NCI-H446 (cell line): ENCODE results near the gene THOC5.
"Not testable (repeated sequence)": the region's sequence is repeated elsewhere in the genome, so short reads cannot be mapped to it uniquely, and the experiment has no call there.

ENCODE experiments used
- DNase-seq, 2 experiments: peaks; one replicate each; lab custom pipeline; 2025; lab: John Stamatoyannopoulos, UW

THOC5 gene

DNA sequence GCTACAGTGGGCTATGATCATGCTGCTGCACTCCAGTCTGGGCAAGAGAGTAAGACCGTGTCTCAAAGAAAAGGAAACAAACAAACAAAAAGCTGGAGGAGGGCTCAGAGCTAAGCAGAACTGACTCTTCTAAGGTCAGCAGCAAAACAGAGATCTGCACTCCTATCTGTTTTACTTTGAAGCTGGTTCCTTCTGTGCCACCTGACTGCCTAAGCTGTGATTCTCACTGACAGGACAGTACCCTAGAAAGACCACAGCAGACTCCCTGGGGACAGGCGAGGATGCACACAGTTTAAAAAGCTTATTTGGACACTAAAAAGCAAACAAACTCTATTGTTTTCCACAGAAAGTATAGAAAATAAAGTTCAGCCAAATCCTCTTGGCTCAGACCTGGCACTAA is 43.0 kb downstream of the THOC5 start:
- DNase-seq = no peak

DNA sequence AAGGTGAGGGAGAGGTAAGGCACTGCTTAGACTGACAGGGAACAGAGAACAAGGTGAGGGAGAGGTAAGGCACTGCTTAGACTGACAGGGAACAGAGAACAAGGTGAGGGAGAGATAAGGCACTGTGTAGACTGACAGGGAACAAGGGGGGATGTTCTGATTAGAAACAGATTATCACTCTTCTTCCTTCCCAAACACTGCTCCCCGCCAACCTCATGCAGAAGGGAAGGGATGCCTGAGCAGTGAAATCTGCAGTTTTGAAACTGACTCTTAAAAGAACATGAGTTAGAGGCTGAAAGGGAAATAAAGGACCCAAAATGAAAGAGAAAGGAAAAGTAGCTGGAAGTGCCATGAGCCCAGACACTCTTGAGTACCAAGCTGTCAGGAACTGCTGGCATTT is 43.7 kb downstream of the THOC5 start:
- DNase-seq = no peak

DNA sequence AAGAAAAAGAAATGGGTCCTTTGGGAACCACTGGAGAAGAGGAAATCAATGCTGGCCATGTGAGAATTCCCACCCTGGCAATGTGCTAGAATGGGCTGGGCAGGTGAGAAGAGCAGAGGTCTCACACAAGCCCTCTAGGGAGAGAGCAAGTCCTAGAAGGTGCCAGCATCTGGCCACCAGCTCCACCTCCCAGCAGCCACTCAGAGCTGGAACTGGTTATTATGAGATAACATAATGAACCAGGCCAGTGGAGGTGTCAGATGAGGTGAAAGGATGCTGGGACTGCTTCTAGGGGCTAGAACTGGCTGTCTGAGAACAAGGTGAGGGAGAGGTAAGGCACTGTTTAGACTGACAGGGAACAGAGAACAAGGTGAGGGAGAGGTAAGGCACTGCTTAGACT is 44.3 kb downstream of the THOC5 start:
- DNase-seq = no peak

DNA sequence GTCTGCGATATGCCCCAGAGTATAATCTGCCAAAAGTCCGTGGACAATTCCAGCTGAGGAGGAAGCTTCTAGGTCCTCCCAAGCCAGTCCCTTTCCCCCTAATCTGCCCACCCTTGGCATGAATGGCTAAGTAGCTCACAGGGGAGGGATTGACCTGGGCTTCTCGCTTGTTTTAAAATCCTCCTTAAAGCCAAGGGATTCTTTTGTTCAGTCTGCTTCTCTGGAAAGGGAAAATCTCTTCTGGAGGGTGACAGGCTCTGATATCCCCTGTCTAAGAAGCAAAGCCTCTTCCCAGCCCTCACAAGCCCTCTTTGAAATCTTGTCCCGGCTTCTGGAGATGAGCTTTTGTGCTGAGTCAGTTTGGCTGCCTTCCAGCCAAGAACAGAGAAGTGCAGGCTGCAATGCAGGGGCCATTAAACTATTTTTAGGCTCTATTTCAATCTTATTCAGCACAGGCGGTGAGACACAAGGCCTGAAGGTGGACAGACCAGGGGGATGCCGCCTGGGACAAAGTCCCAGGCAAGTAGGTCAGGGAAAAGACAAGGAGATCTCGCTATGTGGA is 49.7 kb downstream of the THOC5 start:
- DNase-seq = peak; percentile 36 to 77

DNA sequence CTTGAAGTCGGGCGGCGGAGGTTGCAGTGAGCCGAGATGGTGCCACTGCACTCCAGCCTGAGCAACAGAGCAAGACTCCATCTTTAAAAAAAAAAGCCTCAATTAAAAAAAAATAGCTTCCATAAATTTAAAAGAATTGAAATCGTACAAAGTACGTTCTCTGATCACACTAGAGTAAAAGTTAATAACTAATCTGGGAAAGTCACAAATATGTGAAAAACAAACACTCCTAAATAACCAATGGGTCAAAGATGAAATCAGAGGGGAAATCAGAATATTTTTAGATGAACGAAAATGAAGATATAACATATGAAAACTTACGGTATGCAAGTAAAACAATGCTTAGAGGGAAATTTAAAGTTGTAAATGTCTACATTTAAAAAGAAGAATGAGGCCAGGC is 53.7 kb downstream of the THOC5 start:
- no peak for DNase-seq

DNA sequence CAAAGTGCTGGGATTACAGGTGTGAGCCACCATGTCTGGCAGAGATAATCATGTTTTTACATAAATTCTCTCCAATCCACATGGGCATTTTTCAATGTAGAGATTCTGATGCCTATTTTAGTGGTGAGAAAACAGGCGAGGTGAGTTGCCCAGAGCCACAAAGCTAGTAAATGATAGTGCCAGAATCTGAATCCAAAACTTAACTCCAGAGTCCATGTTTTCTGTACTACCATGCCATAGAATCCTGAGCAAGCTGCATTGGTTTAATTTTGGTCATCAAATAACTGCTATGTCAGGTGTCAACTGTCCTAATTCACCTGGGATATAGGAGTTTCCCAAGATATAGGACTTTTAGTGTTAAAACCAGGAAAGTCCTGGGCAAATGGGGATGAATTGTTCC is 59.9 kb downstream of the THOC5 start:
- DNase-seq = no peak

DNA sequence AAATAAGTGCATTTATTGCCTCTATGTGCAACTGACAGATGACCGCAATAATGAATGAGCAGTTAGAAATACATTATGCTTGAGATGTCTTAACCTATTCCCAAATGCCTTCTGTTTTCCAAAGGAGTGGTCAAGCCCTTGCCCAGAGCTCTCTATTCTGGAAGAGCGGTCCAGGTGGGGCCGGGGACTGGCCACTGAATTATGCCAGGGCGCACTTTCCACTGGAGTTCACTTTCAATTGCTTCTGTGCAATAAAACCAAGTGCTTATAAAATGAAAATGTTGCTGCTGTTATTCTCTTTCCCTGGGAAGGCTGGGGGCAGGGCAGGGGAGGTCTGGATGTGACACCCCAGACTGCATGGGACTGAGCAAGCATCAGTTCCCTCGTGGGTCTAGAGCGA is 62.5 kb downstream of the THOC5 start:
- DNase-seq = no peak

DNA sequence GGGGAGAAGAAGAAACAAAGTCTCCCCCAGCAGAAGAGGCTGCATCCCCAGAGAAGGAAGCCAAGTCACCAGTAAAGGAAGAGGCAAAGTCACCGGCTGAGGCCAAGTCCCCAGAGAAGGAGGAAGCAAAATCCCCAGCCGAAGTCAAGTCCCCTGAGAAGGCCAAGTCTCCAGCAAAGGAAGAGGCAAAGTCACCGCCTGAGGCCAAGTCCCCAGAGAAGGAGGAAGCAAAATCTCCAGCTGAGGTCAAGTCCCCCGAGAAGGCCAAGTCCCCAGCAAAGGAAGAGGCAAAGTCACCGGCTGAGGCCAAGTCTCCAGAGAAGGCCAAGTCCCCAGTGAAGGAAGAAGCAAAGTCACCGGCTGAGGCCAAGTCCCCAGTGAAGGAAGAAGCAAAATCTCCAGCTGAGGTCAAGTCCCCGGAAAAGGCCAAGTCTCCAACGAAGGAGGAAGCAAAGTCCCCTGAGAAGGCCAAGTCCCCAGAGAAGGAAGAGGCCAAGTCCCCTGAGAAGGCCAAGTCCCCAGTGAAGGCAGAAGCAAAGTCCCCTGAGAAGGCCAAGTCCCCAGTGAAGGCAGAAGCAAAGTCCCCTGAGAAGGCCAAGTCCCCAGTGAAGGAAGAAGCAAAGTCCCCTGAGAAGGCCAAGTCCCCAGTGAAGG is 64.3 kb downstream of the THOC5 start:
- not testable (repeated sequence) for DNase-seq

DNA sequence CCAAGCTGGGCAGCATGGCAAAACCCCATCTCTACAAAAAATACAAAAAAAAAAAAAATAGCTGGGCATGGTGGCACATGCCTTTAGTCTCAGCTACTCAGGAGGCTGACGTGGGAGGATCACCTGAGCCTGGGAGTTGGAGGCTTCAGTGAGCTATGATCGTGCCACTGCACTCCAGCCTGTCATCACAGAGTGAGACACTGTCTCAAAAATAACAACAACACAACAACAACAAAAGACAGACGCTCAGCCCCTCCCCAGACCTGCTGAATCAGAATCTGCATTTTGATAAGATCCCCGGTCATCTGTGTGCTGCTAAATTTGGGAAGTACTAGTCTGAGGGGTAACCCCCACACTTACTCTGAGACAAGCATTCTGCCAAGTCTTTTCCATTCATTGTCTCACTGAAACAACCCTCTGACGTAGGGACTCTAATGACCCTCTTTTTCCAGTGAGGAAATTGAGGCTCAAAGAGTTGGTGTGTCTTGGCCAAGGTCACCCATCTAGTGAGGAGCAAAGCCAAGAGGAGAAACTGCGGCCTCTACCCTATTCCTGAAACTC is 66.1 kb downstream of the THOC5 start:
- DNase-seq = no peak

DNA sequence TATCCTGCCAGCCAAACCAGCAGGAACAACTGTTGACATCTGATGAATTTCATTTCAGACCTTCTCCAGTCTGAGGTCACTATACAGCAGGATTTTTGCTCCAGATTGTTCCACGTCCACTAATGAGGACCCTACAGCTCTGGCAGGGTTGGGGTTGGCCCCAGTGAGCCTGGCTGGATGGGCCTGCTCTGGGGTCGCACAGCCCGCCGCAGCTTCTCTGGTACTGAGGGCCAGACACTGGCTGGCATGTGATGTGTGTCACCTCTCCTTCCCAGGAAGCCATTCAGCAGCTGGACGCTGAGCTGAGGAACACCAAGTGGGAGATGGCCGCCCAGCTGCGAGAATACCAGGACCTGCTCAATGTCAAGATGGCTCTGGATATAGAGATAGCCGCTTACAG is 68.1 kb downstream of the THOC5 start:
- no peak for DNase-seq

DNA sequence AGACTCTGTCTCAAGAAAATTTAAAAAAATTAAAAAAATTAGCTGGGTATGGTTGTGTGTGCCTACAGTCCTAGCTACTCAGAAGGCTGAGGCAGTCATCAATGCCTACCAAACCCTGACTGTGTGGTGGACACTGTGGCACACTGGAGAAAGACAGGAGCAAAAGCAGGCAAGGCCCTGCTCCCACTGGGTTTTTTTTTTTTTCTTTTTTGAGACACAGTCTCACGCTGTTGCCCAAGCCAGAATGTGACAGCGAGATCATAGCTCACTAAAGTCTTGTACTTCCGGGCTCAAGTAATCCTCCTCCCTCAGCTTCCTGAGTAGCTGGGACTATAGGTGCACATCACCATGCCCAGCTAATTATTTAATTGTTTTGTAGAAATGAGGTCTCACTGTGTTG is 68.9 kb downstream of the THOC5 start:
- DNase-seq = no peak

DNA sequence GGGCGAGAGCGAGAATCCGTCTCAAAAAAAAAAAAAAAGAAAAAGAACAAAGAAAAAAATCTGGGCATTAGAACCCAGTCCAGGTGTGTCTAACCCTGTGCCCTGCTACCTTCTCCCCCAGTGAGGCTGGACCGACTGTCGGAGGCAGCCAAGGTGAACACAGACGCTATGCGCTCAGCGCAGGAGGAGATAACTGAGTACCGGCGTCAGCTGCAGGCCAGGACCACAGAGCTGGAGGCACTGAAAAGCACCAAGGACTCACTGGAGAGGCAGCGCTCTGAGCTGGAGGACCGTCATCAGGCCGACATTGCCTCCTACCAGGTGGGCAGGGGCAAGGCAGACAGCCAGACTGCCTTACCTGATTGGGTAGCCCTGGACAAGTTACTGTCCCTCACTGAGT is 70.3 kb downstream of the THOC5 start:
- no peak for DNase-seq

DNA sequence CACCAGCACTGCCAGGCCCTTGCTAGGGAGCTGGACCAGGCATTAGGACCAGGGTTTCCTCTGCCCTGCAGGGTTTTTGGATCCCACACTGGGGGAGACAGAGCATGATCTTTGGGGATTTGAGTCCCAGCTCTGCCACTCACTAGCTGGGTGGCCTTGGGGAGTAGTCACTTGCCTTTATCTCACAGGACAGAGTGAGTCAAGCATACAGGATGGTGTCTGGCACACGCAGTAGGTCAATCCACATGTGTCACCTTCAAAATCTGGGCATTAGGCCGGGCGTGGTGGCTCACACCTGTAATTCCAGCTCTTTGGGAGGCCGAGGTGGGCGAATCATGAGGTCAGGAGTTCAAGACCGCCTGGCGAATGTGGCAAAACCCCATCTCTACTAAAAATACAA is 70.8 kb downstream of the THOC5 start:
- no peak for DNase-seq

DNA sequence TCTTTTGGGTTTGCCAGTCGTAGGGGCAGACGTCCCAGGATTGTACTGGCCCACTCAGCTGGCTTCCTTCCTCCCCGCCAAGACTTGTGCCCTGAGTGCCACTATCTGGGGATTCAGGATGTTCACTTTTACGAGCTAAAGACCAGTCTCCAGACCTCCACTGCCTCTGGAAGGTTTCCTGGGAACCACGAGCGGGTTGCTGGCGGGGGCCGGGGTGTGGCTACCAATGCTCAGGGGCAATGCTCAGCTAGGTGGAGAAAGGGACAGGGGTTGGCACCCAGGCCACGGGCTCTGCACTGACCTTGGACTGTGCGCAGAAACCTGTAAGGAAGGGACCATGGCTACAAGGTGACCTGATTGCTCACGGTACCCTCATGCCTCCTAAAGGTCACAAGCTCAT is 71.3 kb downstream of the THOC5 start:
- DNase-seq = no peak

DNA sequence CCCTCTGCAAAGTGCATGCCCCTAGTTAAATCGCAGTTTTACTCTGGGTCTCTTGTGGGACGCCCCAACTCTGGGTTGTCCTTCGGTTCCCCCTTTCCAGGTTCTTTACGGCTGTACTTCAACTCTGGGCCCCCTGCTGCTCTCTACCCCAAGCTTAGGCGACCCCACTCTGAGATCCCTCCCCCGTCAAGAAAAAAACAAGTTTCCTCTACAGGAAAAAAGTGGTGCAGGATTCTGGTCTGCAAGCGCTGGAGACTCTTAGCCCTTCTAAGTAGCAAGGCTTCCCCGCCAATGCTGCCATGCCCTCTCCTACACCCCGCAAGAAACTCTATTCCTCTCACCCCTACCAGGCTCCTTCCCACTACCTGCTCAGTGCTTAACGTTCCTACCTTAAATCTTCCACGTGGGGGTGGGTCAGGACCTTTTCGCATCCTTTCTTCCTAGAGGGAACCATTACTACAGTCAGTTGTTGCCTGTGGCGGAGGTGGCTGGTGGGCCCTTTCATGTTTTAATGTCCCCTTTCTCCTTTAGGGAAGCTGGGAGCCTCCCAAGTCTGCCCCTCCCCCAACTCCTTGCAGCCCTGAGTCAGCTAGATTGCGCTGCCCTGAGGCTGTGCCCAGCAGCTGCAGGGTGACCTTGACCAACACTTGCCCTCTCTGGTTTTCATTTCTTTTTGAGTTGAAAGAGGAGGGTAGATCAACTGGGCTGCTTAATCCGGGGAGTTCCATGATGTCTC is 72.1 kb downstream of the THOC5 start:
- DNase-seq = no peak

DNA sequence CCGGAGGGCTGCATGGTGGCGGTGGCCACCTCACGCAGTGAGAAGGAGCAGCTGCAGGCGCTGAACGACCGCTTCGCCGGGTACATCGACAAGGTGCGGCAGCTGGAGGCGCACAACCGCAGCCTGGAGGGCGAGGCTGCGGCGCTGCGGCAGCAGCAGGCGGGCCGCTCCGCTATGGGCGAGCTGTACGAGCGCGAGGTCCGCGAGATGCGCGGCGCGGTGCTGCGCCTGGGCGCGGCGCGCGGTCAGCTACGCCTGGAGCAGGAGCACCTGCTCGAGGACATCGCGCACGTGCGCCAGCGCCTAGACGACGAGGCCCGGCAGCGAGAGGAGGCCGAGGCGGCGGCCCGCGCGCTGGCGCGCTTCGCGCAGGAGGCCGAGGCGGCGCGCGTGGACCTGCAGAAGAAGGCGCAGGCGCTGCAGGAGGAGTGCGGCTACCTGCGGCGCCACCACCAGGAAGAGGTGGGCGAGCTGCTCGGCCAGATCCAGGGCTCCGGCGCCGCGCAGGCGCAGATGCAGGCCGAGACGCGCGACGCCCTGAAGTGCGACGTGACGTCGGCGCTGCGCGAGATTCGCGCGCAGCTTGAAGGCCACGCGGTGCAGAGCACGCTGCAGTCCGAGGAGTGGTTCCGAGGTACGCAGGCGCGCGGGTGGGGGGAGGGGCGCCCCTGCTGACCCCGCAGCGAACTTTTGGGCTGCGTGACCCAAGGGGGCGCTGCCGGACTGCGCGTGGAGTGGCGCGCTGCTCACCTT is 72.9 kb downstream of the THOC5 start:
- no peak for DNase-seq

DNA sequence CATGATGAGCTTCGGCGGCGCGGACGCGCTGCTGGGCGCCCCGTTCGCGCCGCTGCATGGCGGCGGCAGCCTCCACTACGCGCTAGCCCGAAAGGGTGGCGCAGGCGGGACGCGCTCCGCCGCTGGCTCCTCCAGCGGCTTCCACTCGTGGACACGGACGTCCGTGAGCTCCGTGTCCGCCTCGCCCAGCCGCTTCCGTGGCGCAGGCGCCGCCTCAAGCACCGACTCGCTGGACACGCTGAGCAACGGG is 73.4 kb downstream of the THOC5 start:
- no peak for DNase-seq

DNA sequence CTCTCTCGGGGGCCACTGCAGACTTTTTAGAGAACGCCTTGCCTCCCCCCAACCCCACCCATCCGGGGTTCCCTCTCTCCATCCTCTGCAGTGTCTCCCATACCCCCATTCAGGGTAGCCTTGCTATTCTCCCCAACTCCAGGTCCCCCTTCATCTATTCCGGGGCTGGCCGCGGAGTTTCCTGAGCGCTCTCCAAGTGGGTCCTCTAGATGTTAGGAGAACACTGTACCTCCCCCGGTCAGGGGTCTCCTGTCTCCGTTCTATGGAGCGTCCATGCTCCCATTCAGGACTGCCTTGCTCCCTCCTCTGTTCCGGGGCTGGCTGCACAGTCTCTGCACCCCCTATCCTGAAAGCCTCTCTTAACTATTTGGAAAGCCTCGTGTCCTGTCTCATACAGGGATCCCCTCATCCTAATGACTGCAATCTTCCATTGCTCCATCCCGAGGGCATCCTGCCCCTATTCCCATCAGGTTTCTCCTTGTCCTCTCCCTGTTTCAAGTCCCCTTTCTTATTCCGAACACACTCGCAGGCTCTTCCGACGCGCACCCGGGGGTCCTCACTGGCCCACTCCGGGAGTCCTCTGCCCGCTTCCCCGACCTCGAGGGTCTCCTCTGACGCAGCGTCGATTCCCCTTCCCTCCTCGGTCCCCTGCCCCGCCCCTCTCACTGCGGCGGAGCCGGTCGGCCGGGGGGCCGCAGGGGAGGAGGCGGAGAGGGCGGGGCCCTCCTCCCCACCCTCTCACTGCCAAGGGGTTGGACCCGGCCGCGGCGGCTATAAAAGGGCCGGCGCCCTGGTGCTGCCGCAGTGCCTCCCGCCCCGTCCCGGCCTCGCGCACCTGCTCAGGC is 73.9 kb downstream of the THOC5 start, which contains the start of gene NEFH:
NEFH (plus strand) TSS at position 802 of the 845 bp plus-strand sequence. CDS start 45 bp downstream, outside the sequence.
- DNase-seq = no peak

DNA sequence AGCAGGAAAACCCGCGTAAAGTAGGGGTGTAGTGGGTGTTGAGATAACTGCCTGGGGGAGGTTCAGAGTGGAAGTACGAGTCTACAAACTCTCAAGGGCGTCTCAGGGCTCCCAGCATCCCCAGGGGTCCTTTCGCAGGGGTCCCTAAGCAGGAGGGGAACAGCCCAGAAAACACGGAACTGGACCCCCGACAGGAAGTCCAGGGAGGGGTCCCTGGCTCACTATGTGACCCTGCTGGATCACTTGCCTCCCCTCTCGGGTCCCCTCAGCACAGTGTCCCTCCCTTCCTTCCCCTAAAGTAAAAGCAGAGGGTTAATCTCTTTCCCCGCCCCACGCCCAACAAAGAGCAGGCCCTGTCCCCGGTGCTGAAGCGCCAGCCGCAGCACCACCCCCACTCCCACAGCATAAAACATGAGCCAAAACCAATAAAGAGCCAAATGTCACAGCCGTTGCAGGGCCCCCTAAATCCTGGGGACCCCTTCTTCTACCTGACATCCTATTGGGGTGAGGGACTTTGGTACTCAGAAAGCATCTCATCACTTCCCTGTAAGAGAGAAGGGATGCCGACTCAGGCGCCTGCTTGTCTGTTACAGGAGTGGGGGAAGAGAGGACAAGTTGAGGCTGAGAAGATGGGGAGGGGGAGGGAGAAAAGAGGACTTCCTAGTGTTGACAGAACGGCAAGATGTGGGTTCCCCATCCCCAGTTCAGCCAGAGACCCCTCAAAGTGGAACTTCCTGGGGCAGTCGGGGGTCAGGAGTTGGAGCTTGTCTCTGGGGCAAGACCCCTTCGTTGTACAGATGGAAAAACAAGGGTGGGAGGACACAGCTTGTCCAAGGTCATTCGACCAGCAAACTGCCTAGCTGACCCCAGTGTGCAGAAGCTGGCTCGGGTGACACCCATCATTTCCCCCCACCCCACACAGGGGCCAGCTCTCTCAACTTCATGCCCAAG is 75.0 kb downstream of the THOC5 start:
- DNase-seq = no peak

DNA sequence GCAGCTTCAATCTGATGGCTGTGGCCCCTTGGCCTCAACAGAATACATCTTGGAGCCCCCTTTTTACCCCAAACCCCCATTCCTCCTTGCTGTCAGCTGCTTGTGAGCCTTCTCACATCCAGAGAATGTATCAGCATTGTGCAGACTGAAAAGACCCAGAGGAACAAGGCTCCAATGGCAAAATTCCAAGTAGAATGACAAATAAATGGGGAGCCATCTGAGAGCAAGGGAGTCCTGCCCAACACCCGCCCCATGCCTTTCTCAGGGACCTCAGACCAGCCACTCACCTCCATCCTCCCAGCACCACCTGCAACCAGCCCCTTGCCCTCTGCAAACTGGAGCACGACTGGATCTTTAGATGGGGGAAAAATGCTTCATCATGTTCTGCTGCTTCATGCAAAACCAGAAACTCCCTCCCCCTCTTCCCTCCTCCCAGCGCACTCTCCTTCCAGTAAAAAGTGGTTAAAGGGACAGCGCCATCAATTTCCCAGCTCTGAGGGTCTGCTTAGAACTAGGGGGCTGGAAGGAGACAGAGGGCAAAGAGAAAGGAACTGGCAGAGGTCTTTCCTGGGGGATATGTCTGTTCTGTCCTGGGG is 75.7 kb downstream of the THOC5 start:
- DNase-seq = peak; percentile 20 to 44
